ENCODE measurements around the gene PAPSS2.
"Not testable (repeated sequence)": the region's sequence is repeated elsewhere in the genome, so short reads cannot be mapped to it uniquely, and the experiment has no call there.

PAPSS2 gene

DNA sequence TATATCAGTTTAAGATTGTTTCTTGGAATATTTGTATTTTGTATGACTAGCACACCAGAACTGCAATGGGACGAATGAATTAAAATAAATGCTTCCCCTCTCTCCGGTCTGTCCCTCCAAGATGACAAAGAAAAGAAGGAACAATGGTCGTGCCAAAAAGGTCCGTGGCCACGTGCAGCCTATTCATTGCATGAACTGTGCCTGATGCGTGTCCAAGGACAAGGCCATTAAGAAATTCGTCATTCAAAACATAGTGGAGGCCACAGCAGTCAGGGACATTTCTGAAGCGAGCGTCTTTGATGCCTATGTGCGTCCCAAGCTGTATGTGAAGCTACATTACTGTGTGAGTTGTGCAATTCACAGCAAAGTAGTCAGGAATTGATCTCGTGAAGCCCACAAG lies 17.2 kb upstream of the PAPSS2 start:
- no peak overlapping the region for H3K4me3 ChIP-seq (ENCODE audit: low read depth, low read length)
- TF ChIP-seq, protein P1, sequence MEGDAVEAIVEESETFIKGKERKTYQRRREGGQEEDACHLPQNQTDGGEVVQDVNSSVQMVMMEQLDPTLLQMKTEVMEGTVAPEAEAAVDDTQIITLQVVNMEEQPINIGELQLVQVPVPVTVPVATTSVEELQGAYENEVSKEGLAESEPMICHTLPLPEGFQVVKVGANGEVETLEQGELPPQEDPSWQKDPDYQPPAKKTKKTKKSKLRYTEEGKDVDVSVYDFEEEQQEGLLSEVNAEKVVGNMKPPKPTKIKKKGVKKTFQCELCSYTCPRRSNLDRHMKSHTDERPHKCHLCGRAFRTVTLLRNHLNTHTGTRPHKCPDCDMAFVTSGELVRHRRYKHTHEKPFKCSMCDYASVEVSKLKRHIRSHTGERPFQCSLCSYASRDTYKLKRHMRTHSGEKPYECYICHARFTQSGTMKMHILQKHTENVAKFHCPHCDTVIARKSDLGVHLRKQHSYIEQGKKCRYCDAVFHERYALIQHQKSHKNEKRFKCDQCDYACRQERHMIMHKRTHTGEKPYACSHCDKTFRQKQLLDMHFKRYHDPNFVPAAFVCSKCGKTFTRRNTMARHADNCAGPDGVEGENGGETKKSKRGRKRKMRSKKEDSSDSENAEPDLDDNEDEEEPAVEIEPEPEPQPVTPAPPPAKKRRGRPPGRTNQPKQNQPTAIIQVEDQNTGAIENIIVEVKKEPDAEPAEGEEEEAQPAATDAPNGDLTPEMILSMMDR (IDR thresholded peaks at IDR 0.05; ENCODE audit: control insufficient read depth, extremely low read depth, insufficient read depth), result no peak
- no peak for DNase-seq (ENCODE audit: low read depth)

DNA sequence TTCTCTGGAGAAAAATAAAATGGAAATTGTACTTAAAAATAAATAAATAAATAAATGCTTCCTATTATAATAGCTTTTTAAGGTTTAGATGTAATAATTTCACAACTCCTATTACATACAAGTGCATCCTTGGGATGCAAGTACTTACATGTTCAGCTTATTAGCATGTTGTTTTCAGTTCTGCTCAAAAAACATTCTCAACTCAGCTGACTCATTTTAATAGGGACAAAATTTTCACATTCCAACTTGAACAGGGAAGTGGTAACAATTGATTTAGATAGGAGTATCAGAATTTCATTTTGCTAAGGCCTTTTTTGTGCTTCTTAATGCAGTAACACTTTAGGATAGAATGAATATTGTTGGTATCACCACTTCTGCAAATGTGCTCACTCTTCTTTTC lies 16.7 kb upstream of the PAPSS2 start:
- no peak overlapping the region for H3K4me3 ChIP-seq (ENCODE audit: low read depth, low read length)
- TF ChIP-seq, protein P1 (IDR thresholded peaks at IDR 0.05; ENCODE audit: control insufficient read depth, extremely low read depth, insufficient read depth), result no peak
- no peak for DNase-seq (ENCODE audit: low read depth)

DNA sequence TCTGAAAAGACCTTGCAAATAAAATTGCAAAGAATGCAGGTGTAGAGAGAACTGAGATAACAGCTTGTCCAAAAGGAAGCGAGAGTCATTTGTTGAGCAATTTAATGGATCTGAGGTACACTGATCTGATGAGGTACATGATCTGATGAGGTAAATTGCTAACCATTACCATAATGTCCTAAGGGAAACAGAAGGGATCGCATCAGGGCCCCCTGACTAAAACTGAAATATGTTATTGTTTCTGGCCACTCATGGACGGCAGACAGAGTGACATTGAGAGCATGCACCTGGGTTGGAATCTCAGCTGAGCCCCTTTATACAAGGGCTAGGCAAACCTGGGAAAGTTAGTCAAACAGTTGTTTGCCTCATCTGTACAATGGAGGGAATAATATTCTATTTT lies 15.8 kb upstream of the PAPSS2 start:
- no peak for DNase-seq (ENCODE audit: low read depth)
- TF ChIP-seq, protein P1 (IDR thresholded peaks at IDR 0.05; ENCODE audit: control insufficient read depth, extremely low read depth, insufficient read depth), result no peak
- H3K4me3 ChIP-seq (ENCODE audit: low read depth, low read length), result no peak overlapping the region

DNA sequence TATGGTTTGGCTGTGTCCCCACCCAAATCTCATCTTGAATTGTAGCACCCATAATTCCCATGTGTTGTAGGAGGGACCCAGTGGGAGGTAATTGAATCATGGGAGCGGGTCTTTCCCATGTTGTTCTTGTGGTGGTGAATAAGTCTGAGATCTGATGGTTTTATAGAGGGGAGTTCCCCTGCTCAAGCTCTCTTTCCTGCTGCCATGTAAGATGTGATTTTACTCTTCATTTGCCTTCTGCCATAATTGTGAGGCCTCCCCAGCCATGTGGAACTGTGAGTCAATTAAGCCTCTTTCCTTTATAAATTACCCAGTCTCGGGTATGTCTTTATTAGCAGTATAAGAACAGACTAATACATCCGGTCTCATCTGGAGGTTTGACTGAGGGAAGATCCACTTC lies 15.2 kb upstream of the PAPSS2 start:
- DNase-seq (ENCODE audit: low read depth); H3K4me3 ChIP-seq (ENCODE audit: low read depth, low read length): not testable (repeated sequence)

DNA sequence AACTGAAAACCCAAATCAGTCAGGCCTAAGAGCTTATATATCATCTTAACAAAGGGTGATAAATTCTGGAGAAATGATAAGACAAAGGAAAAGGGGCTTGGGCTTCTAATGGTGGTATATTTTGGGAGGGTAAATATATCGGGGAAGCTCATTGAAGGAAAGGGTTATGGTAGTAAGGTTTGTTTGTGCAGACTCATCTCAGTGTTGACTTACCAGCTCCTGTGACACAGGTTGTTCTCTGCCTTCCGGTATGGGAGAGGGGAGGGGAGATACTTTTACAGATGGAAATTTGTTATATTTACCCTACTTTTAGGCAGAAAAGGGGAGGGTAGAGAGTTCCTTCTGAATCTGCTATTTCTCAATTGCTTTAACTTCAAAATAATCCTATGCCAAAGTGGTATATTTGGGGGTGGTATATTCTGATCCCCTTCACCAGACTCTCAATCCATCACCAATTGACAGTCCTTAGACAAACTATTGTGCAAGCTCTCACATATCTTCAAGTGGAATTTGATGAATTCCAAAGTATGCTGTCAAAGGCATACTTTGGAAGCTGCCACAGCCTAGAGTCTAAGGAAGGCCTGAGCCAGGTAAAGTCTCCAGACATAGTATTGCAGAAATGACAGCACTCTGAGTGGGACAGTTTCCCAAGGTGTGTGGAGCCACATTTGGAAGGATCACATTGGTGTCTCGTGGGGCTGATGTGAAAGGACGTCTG lies 13.3 kb upstream of the PAPSS2 start:
- TF ChIP-seq, protein P1 (IDR thresholded peaks at IDR 0.05; ENCODE audit: control insufficient read depth, extremely low read depth, insufficient read depth), result no peak
- no peak overlapping the region for H3K4me3 ChIP-seq (ENCODE audit: low read depth, low read length)
- no peak for DNase-seq (ENCODE audit: low read depth)

DNA sequence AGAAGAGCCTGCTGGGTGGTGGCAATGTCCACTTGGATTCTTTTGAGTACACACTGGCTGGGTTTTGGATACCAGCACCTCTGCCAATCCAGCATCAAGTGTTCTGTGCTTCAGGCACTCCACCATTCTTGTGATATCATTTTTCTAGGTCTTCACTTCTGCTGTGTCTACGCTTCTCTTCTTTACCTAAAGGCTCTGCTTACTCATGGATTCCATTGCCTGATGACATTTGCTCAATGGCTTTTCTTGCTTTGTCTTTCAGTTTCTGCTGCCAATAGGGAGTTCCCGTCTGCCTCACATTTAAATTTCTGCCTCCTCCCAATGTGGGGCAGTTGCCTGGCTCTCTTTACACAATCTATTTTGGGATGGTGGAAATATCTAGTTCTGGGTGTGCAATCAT lies 12.7 kb upstream of the PAPSS2 start:
- DNase-seq (ENCODE audit: low read depth), result no peak
- H3K4me3 ChIP-seq (ENCODE audit: low read depth, low read length), result no peak overlapping the region
- TF ChIP-seq, protein P1 (IDR thresholded peaks at IDR 0.05; ENCODE audit: control insufficient read depth, extremely low read depth, insufficient read depth), result no peak

DNA sequence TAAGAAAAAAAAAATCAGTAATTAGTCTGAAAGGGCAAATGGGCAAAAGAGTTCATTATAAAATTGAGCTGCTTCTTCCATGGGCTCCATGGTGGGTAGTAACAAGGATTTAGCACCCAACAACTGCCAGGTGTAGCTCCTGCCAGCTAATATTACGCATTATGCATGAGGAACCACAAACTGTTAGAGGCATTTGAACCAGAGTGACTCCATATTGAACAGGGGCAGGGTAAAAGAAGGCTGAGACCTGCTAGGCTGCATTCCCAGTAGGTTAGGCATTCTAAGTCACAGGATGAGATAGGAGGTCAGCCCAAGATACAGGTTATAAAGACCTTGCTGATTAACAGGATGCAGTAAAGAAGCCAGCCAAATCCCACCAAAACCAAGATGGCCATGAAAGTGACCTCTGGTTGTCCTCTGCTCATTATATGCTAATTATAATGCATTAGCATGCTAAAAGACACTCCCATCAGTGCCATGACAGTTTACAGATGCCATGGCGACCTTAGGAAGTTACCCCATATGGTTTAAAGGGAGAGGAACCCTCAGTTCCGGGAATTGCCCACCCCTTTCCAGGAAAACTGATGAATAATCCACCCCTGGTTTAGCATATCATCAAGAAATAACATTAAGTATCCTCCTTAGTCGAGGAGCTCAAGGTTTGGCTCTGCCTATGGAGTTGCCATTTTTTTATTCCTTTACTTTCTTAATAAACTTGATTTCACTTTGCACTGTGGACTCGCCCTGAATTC lies 8.7 kb upstream of the PAPSS2 start:
- H3K4me3 ChIP-seq (ENCODE audit: low read depth, low read length), result no peak overlapping the region
- DNase-seq (ENCODE audit: low read depth), result no peak
- TF ChIP-seq, protein P1 (IDR thresholded peaks at IDR 0.05; ENCODE audit: control insufficient read depth, extremely low read depth, insufficient read depth), result no peak

Measured in LNCaP clone FGC (cell line).